Measurements from ENCODE around the gene GANAB. TPM values are rescaled to one million over a fixed set of nuclear protein-coding genes. Genes with fewer than 3 reads are reported as not detected.

Gene GANAB
- total and polyA plus RNA-seq, 2 of the 4 experiments (the other 2 are of a cell fraction), result 209 to 344 TPM

- no peak for DNase-seq
- Histone ChIP-seq H3K18ac (ENCODE audit: low read depth, low read length) (no peak overlapping the region), H3K9ac (ENCODE audit: low read depth, low read length) (no peak overlapping the region), H3K4ac (ENCODE audit: low read depth, low read length) (no peak overlapping the region), H4K5ac (ENCODE audit: low read depth, low read length) (no peak overlapping the region), H4K91ac (ENCODE audit: insufficient read depth, low read depth, low read length) (no peak overlapping the region), H3K79me1 (ENCODE audit: low read depth in 1 of 2, low read length in 2 of 2) (peaks cover 21 to 32% of the 10 kb centered on the region in 2 experiments), H2AK9ac (replicated peaks; ENCODE audit: low read depth, low read length, poor library complexity) (no peak overlapping the region), H3K9me3 (ENCODE audit: control insufficient read depth, insufficient read depth, low read length) (no peaks in the 10 kb centered on the region), H3K4me1 (ENCODE audit: control insufficient read depth, insufficient read depth, low read length) (peaks cover 10% of the 10 kb centered on the region), H4K20me1 (ENCODE audit: insufficient read depth, low read length) (peaks cover 11% of the 10 kb centered on the region), H2BK5ac (ENCODE audit: low read depth, low read length, poor library complexity, severe bottlenecking) (no peak overlapping the region), H3K36me3 (ENCODE audit: control insufficient read depth, insufficient read depth, low read length) (peaks cover 22% of the 10 kb centered on the region), H2BK20ac (ENCODE audit: low read depth, low read length) (no peak overlapping the region), H3K4me3 (ENCODE audit: insufficient read depth, low read depth, low read length) (no peak overlapping the region), H3K27ac (ENCODE audit: insufficient read depth, low read length) (no peak overlapping the region), H3K27me3 (ENCODE audit: control insufficient read depth, insufficient read depth, low read length) (no peaks in the 10 kb centered on the region), H3K14ac (replicated peaks; ENCODE audit: low read depth, low read length) (no peak overlapping the region), H3K56ac (ENCODE audit: extremely low read depth, insufficient read depth, low read length) (no peak overlapping the region), H3K4me2 (ENCODE audit: low read depth, low read length) (no peak overlapping the region), H3K23ac (ENCODE audit: low read depth, low read length) (no peak overlapping the region), H2AFZ (replicated peaks; ENCODE audit: low read length, poor library complexity) (no peak overlapping the region), H4K8ac (ENCODE audit: low read depth in 2 of 2, low read length in 2 of 2) (no peak overlapping the region), H3K9me1 (ENCODE audit: insufficient read depth, low read length) (peaks cover 3% of the 10 kb centered on the region; the same call in 1 of the 2 replicates), H2BK120ac (ENCODE audit: low read depth, low read length) (no peak overlapping the region), H2AK5ac (ENCODE audit: low read depth, low read length) (no peak overlapping the region), H2BK15ac (ENCODE audit: low read depth, low read length) (no peak overlapping the region)
- no peak for TF ChIP-seq MAZ (IDR thresholded peaks at IDR 0.05; ENCODE audit: borderline replicate concordance, low read depth, low read length)
- no peak for TF ChIP-seq CHD1 (IDR thresholded peaks at IDR 0.05; ENCODE audit: low read depth, low read length)
- no peak for TF ChIP-seq CTCF (conservative IDR thresholded peaks at IDR 0.05; ENCODE audit: low read depth, low read length)
- no peak for TF ChIP-seq MAFK (IDR thresholded peaks at IDR 0.05; ENCODE audit: low read depth, low read length)
- TF ChIP-seq RCOR1 (IDR thresholded peaks at IDR 0.05; ENCODE audit: insufficient replicate concordance, low read length), result no peak
- no peak for TF ChIP-seq ELK1 (IDR thresholded peaks at IDR 0.05; ENCODE audit: borderline replicate concordance, low read depth, low read length)
- TF ChIP-seq CEBPB (IDR thresholded peaks at IDR 0.05; ENCODE audit: low read depth, low read length), result no peak
- no peak for TF ChIP-seq POLR2A (IDR thresholded peaks at IDR 0.05; ENCODE audit: low read depth, low read length)
- no peak for TF ChIP-seq SMC3 (IDR thresholded peaks at IDR 0.05; ENCODE audit: low read depth, low read length)
- no peak for TF ChIP-seq MXI1 (IDR thresholded peaks at IDR 0.05; ENCODE audit: borderline replicate concordance, low read depth, low read length)
- TF ChIP-seq RFX5 (IDR thresholded peaks at IDR 0.05; ENCODE audit: low read depth, low read length), result no peak
- no peak for TF ChIP-seq NFE2L2 (IDR thresholded peaks at IDR 0.05; ENCODE audit: low read depth, low read length)
- TF ChIP-seq BHLHE40 (IDR thresholded peaks at IDR 0.05; ENCODE audit: low read depth, low read length), result no peak
- TF ChIP-seq RAD21 (IDR thresholded peaks at IDR 0.05; ENCODE audit: low read length), result no peak
- no peak for TF ChIP-seq USF2 (IDR thresholded peaks at IDR 0.05; ENCODE audit: low read depth, low read length)
- TF ChIP-seq FOS (IDR thresholded peaks at IDR 0.05; ENCODE audit: low read depth, low read length), result no peak
- BruUV-seq (replicated peaks), result no TSS peak
- no peak for ATAC-seq (ENCODE audit: low read depth)
- ChIA-PET CTCF (no interaction called here), POLR2A (ENCODE audit: unreplicated experiment) (no interaction called here)
- dilution Hi-C loops (cut with HindIII; ENCODE audit: low sequenced_read_pairs, unreplicated experiment), result no loop called here
- in situ Hi-C loops (cut with MboI; ENCODE audit: low sequenced_read_pairs), result no loop called here
- WGBS, 2 experiments (ENCODE audit: extremely low coverage in 2 of 2, insufficient read length in 1 of 2), result no CpG with 5 or more reads among the region's 7 CpGs
- intact Hi-C loops (cut with micrococcal nuclease), result no loop called here
Observed at GRCh38 chr11:62615521-62615920, 30.9 kb downstream of the GANAB start.
